Measurements from ENCODE around the gene ATP6V1A. TPM values are rescaled to one million over a fixed set of nuclear protein-coding genes. Genes with fewer than 3 reads are reported as not detected.

The ATP6V1A gene
- total and polyA plus RNA-seq, 2 of the 13 experiments (the other 11 are each of a cell fraction or from before 2014, with no cell fraction given): 23.4 to 95.1 TPM

GRCh38 chr3:113776564-113776963 is 29.7 kb downstream of the ATP6V1A start:
- Histone ChIP-seq H3K4me2 (ENCODE audit: low read depth, low read length) (no peak overlapping the region), H3K9ac (ENCODE audit: insufficient read depth, low read depth, low read length) (no peak overlapping the region), H3K27me3 (ENCODE audit: control insufficient read depth in 1 of 2, insufficient read depth in 2 of 2, low read length in 2 of 2) (no peaks in the 10 kb centered on the region), H3K4me3 (replicated peaks in 1 of 3; ENCODE audit: insufficient read depth in 1 of 3, low read depth in 2 of 3, low read length in 3 of 3) (no peak overlapping the region), H2AFZ (ENCODE audit: low read length) (no peak overlapping the region), H3K9me3 (ENCODE audit: low read length) (no peaks in the 10 kb centered on the region), H4K20me1 (ENCODE audit: insufficient read depth, low read length) (no peaks in the 10 kb centered on the region; the same call in 1 of the 2 replicates), H3K36me3 (replicated peaks in 1 of 2; ENCODE audit: control insufficient read depth in 1 of 2, insufficient read depth in 2 of 2, low read length in 2 of 2) (peaks cover 0 to 3% of the 10 kb centered on the region in 2 experiments; a peak in 2 of 5 replicates), H3K27ac (ENCODE audit: extremely low read length, insufficient read depth, low read length) (no peak overlapping the region), H3K79me2 (ENCODE audit: insufficient read depth, low read length) (peaks cover 3% of the 10 kb centered on the region), H3K4me1 (ENCODE audit: insufficient read depth, low read length) (peaks cover 19% of the 10 kb centered on the region)
- ATAC-seq (no peak), DNase-seq (ENCODE audit: low spot score) (no peak), FAIRE-seq (no peak)
- intact Hi-C loops (cut with micrococcal nuclease; ENCODE audit: unreplicated experiment) (no loop called here), in situ Hi-C loops (cut with HindIII; ENCODE audit: extremely low pct_ligation_motif_present, low pct_unique_long_range_greater_than_20kb) (no loop called here)
- POLR2A ChIA-PET: no interaction called here
- WGBS (ENCODE audit: low lambda C conversion rate): 95% methylated on average over 3 of the region's 3 CpGs
- no TSS peak for BruUV-seq (replicated peaks)
- TF ChIP-seq ZNF549 (CRISPR knock-in tag; IDR thresholded peaks at IDR 0.05) (no peak), HNRNPL (IDR thresholded peaks at IDR 0.05; ENCODE audit: low read depth, low read length) (no peak), JDP2 (CRISPR knock-in tag; IDR thresholded peaks at IDR 0.05; ENCODE audit: borderline replicate concordance) (no peak), JUN (CRISPR knock-in tag; IDR thresholded peaks at IDR 0.05) (no peak), ADNP (CRISPR knock-in tag; IDR thresholded peaks at IDR 0.05) (no peak), ZC3H4 (CRISPR knock-in tag; IDR thresholded peaks at IDR 0.05; ENCODE audit: borderline replicate concordance) (no peak), MAZ (IDR thresholded peaks at IDR 0.05; ENCODE audit: borderline replicate concordance, low read depth, low read length) (no peak), MAZ (CRISPR knock-in tag; IDR thresholded peaks at IDR 0.05; ENCODE audit: low read depth) (no peak), RXRB (CRISPR knock-in tag; IDR thresholded peaks at IDR 0.05; ENCODE audit: borderline replicate concordance) (no peak), SIN3B (IDR thresholded peaks at IDR 0.05; ENCODE audit: low read length) (no peak), POLR2AphosphoS5 (IDR thresholded peaks at IDR 0.05; ENCODE audit: low read depth, low read length) (no peak), ZKSCAN5 (CRISPR knock-in tag; IDR thresholded peaks at IDR 0.05) (no peak), ZNF354B (CRISPR knock-in tag; IDR thresholded peaks at IDR 0.05) (no peak), IKZF5 (CRISPR knock-in tag; IDR thresholded peaks at IDR 0.05) (no peak), SAFB2 (CRISPR knock-in tag; IDR thresholded peaks at IDR 0.05; ENCODE audit: borderline replicate concordance, low read depth) (no peak)
- CTCF ChIA-PET (ENCODE audit: low intra/inter-chr PET ratio, low total read pairs): no interaction called here
